HepG2 (cell line): ENCODE results near the gene MVP. TPM values are rescaled to one million over a fixed set of nuclear protein-coding genes. Genes with fewer than 3 reads are reported as not detected.
A peak's percentile ranks its signal among the peaks of the same experiment; 100 is the strongest.

Source experiments
- MEF2D ChIP-seq: sonication (generic); formaldehyde crosslinking; IDR thresholded peaks from 2 replicates; pipeline ENCODE4 v1.5.1; 2020; ENCODE audit warnings: mild to moderate bottlenecking, missing genetic modification reagents
- RARG ChIP-seq: sonication (generic); formaldehyde crosslinking; IDR thresholded peaks from 2 replicates; pipeline ENCODE4 v1.4.0; 2020; ENCODE audit warnings: low read depth, mild to moderate bottlenecking, missing genetic modification reagents
- ZBTB26 ChIP-seq: IDR thresholded peaks from 2 replicates; pipeline ENCODE4 v1.6.1; 2016; ENCODE audit warnings: missing compliant biosample characterization, missing genetic modification reagents, borderline replicate concordance
- ZIK1 ChIP-seq: sonication (generic); formaldehyde crosslinking; IDR thresholded peaks from 2 replicates; pipeline ENCODE4 v1.5.0; 2020; ENCODE audit warnings: mild to moderate bottlenecking, low read depth, missing genetic modification reagents, borderline replicate concordance
- ZNF101 ChIP-seq: sonication (generic); formaldehyde crosslinking; IDR thresholded peaks from 2 replicates; pipeline ENCODE4 v1.4.0; 2020; ENCODE audit warnings: mild to moderate bottlenecking, low read depth, missing genetic modification reagents, borderline replicate concordance
- ZNF235 ChIP-seq: sonication (generic); formaldehyde crosslinking; IDR thresholded peaks from 2 replicates; pipeline ENCODE4 v1.8.1; 2023; ENCODE audit warnings: mild to moderate bottlenecking, missing genetic modification reagents, borderline replicate concordance
- ZNF335 ChIP-seq: sonication (generic); formaldehyde crosslinking; IDR thresholded peaks from 2 replicates; pipeline ENCODE4 v1.4.0; 2020; ENCODE audit warnings: missing genetic modification reagents
- ZNF691 ChIP-seq: sonication (generic); formaldehyde crosslinking; IDR thresholded peaks from 2 replicates; pipeline ENCODE4 v1.4.0; 2020; ENCODE audit warnings: missing genetic modification reagents, low read depth, mild to moderate bottlenecking, borderline replicate concordance
- polyA plus RNA-seq, 8 experiments: library from polyadenylated mRNA; depleted of rRNA in 3 of 8; stranded (reverse) in 7 of 8; unstranded in 1 of 8; fragments of >200 nt; fragmentation: Illumina TruSeq in 4 of 8; extraction: Trizol in 4 of 8; gene quantifications; 2 replicates each; pipeline versions ENCODE4 v1.2.1 to v1.2.3, GENCODE V29; 2011 to 2016; ENCODE audit warnings: low read depth in 4 of 8, missing spikeins in 1 of 8, mixed read lengths in 1 of 8; ENCODE audit not compliant: insufficient read depth in 1 of 8
- total RNA-seq, 5 experiments: library from RNA; depleted of rRNA; stranded (reverse); fragments of >200 nt; fragmentation: Illumina TruSeq; extraction: Trizol; gene quantifications; 2 replicates each; pipeline ENCODE4 v1.2.3, GENCODE V29; 2016; ENCODE audit warnings: low read depth in 1 of 5
- TF ChIP-seq, protein P1 (sequence below): IDR thresholded peaks from 2 replicates; pipeline ENCODE4 v1.6.1; 2016; ENCODE audit warnings: low read depth, control low read depth
- TF ChIP-seq, protein P2 (sequence below), 2 experiments: IDR thresholded peaks; 2 replicates each; pipeline ENCODE4 v1.6.1; 2011 to 2012; ENCODE audit warnings: low read length in 2 of 2, borderline replicate concordance in 1 of 2, low read depth in 1 of 2, mild to moderate bottlenecking in 1 of 2, moderate library complexity in 1 of 2
- TF ChIP-seq, protein P3 (sequence below), 2 experiments: sonication (generic) in 1 of 2; formaldehyde crosslinking in 1 of 2; IDR thresholded peaks; 2 replicates each; pipeline versions ENCODE4 v1.4.0 to v1.6.1; 2016 to 2020; ENCODE audit warnings: borderline replicate concordance in 1 of 2, low read depth in 1 of 2, mild to moderate bottlenecking in 1 of 2, missing genetic modification reagents in 1 of 2
- TF ChIP-seq, protein P4 (sequence below): sonication (generic); formaldehyde crosslinking; IDR thresholded peaks from 2 replicates; pipeline ENCODE4 v1.8.1; 2023; ENCODE audit warnings: mild to moderate bottlenecking, missing genetic modification reagents, borderline replicate concordance

Gene MVP
- total and polyA plus RNA-seq, 2 of the 13 experiments (the other 11 are each of a cell fraction or from before 2014, with no cell fraction given), result 22.9 to 43.5 TPM

DNA sequence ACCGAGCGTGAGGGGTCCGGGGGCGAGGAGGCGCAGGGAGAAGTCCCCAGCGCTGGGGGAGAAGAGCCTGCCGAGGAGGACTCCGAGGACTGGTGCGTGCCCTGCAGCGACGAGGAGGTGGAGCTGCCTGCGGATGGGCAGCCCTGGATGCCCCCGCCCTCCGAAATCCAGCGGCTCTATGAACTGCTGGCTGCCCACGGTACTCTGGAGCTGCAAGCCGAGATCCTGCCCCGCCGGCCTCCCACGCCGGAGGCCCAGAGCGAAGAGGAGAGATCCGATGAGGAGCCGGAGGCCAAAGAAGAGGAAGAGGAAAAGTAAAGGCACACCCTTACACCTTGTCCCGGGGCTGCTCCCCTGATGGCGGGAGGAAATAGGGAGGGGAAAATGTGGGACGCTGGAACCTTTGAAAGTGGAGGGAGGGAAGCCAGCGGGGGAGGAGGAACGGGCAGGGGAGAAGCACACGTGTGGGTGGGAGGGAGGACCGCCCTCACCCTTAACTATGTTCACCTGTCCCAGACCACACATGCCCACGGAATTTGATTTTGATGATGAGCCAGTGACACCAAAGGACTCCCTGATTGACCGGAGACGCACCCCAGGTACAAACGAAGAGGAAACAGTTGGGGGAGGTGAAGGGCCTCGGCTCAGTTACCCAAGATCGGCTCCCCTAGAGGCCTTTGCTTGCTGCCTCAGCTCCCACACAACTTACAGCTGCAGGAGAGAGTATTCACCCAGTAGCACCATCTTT lies 3.4 kb upstream of the MVP start (continued):
- TF ChIP-seq, protein P1, sequence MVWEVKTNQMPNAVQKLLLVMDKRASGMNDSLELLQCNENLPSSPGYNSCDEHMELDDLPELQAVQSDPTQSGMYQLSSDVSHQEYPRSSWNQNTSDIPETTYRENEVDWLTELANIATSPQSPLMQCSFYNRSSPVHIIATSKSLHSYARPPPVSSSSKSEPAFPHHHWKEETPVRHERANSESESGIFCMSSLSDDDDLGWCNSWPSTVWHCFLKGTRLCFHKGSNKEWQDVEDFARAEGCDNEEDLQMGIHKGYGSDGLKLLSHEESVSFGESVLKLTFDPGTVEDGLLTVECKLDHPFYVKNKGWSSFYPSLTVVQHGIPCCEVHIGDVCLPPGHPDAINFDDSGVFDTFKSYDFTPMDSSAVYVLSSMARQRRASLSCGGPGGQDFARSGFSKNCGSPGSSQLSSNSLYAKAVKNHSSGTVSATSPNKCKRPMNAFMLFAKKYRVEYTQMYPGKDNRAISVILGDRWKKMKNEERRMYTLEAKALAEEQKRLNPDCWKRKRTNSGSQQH (CRISPR knock-in tag), result peak; percentile 64; the same call in 1 of the 2 replicates
- TF ChIP-seq ZIK1 (CRISPR knock-in tag) (no peak), ZNF101 (CRISPR knock-in tag) (no peak), ZNF235 (CRISPR knock-in tag) (0 out of 2 replicates have a peak, but pooled peaks have one; percentile 75), ZBTB26 (CRISPR knock-in tag) (peak; percentile 22; the same call in 1 of the 2 replicates), ZNF335 (no peak), ZNF691 (0 out of 2 replicates have a peak, but pooled peaks have one; percentile 4), RARG (CRISPR knock-in tag) (0 out of 2 replicates have a peak, but pooled peaks have one; percentile 6), MEF2D (no peak)
- TF ChIP-seq, protein P2, sequence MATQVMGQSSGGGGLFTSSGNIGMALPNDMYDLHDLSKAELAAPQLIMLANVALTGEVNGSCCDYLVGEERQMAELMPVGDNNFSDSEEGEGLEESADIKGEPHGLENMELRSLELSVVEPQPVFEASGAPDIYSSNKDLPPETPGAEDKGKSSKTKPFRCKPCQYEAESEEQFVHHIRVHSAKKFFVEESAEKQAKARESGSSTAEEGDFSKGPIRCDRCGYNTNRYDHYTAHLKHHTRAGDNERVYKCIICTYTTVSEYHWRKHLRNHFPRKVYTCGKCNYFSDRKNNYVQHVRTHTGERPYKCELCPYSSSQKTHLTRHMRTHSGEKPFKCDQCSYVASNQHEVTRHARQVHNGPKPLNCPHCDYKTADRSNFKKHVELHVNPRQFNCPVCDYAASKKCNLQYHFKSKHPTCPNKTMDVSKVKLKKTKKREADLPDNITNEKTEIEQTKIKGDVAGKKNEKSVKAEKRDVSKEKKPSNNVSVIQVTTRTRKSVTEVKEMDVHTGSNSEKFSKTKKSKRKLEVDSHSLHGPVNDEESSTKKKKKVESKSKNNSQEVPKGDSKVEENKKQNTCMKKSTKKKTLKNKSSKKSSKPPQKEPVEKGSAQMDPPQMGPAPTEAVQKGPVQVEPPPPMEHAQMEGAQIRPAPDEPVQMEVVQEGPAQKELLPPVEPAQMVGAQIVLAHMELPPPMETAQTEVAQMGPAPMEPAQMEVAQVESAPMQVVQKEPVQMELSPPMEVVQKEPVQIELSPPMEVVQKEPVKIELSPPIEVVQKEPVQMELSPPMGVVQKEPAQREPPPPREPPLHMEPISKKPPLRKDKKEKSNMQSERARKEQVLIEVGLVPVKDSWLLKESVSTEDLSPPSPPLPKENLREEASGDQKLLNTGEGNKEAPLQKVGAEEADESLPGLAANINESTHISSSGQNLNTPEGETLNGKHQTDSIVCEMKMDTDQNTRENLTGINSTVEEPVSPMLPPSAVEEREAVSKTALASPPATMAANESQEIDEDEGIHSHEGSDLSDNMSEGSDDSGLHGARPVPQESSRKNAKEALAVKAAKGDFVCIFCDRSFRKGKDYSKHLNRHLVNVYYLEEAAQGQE (IDR thresholded peaks at IDR 0.05; ENCODE audit: borderline replicate concordance in 1 of 2, low read depth in 1 of 2, low read length in 2 of 2), result no peak
- TF ChIP-seq, protein P3, sequence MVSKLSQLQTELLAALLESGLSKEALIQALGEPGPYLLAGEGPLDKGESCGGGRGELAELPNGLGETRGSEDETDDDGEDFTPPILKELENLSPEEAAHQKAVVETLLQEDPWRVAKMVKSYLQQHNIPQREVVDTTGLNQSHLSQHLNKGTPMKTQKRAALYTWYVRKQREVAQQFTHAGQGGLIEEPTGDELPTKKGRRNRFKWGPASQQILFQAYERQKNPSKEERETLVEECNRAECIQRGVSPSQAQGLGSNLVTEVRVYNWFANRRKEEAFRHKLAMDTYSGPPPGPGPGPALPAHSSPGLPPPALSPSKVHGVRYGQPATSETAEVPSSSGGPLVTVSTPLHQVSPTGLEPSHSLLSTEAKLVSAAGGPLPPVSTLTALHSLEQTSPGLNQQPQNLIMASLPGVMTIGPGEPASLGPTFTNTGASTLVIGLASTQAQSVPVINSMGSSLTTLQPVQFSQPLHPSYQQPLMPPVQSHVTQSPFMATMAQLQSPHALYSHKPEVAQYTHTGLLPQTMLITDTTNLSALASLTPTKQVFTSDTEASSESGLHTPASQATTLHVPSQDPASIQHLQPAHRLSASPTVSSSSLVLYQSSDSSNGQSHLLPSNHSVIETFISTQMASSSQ (IDR thresholded peaks at IDR 0.05; ENCODE audit: low read depth), result no peak
- TF ChIP-seq, protein P3 (CRISPR knock-in tag; IDR thresholded peaks at IDR 0.05; ENCODE audit: borderline replicate concordance), result no peak; the same call in 1 of the 2 replicates
- TF ChIP-seq, protein P4, sequence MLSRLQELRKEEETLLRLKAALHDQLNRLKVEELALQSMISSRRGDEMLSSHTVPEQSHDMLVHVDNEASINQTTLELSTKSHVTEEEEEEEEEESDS (CRISPR knock-in tag), result no peak
